NCI-H2107 (cell line): Measurements from ENCODE around the gene OR5V1.
"Not testable (repeated sequence)": the region's sequence is repeated elsewhere in the genome, so short reads cannot be mapped to it uniquely, and the experiment has no call there.

ENCODE experiments used
- DNase-seq: peaks from one replicate; lab custom pipeline; 2025; lab: John Stamatoyannopoulos, UW

The OR5V1 gene

DNA sequence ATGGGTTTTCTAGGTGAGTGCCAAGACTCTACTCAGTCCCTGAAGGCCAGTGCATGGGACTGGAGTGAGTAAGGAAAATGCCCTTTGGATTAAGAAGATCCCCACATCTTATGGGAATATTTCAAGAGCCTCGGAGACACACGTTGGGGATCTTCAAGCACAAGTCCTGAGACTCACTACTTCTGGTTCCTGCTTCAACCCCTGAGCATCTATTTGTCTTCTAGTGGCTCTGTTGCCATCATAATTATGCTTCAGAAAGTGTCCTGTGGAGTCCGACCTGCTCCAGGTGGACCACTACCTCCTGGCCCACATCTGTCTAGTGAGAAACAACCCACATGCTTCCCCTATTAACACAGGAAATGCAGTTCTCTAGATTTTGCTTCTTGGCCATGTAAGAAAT, at the start of gene OR5V1:
OR5V1 (minus strand) TSS at position 101 of the 400 bp plus-strand sequence. CDS start 12,670 bp downstream, outside the sequence.
- DNase-seq: no peak

GRCh38 chr6:29414588-29414987, 45.9 kb upstream of the OR5V1 start, which contains the start of gene OR12D1:
Gene OR12D1, plus strand, starts transcription at chr6:29414928.
- DNase-seq: no peak

DNA sequence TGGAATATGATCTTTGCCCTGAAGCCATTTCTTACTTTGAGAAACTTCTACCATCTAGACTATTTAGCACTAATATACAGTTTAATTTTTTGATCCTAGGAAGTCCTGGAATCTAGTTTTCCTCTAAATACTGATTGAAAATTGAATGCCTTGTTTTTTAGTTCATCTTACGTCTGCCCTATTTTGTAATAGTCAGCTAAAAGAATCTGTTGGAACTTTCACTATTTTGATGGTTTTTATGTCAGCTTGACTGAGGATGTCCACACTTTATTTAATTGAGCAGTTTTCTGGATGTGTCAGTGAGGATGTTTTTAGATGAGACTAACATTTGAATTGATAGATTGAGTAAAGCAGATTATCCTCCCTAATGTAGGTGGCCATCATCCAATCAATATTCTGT, 35.1 kb upstream of the OR5V1 start:
- DNase-seq: no peak

DNA sequence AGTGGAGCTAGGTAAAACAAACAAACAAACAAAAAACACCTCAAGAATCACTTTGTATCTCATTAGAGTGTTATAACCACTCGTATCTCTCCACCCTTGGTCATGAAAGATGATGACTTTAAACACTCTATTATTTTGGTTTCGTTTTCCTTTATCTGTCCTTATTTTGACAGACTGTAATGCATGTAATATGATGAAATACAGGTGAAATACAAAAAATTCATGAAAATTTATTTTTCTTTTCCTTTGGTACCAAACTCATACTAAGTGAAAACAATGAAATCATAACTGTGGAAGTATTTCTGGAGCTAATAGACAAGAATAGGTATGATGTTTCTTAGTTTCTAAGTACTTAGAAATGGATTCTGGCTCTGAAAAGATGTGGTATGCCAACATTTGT, 30.9 kb upstream of the OR5V1 start:
- DNase-seq: no peak

GRCh38 chr6:29395331-29395730, 26.7 kb upstream of the OR5V1 start, which contains the start of gene OR12D2:
Gene OR12D2, plus strand, starts transcription at chr6:29395631. Its CDS starts 1,069 bp downstream, at chr6:29396700.
- DNase-seq: no peak

GRCh38 chr6:29388533-29388932, 19.9 kb upstream of the OR5V1 start:
- no peak for DNase-seq

GRCh38 chr6:29376003-29376402, 7.3 kb upstream of the OR5V1 start:
- DNase-seq: no peak

DNA sequence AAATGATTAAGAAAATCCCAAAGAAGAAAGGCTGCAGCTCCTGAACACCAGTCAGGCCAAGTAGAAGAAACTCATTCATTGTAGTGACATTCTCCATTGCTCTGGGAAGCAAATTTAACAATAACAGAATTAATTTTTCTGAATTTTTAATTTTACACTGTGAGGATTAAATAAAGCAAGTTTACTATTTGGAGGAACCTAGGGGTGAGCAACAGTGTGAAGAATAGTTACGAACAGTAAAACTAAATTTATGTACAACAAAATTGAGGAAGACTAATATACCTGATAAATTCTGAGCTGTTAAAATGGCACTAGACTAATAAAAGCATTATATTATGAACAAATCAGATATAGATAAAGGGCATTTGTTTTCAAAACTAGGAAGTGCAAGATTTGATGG, 6.5 kb upstream of the OR5V1 start, which contains the start of gene OR12D3:
OR12D3 (minus strand) TSS at position 101 of the 400 bp plus-strand sequence; CDS start at position 97, 4 bp downstream.
- DNase-seq: no peak

- no peak for DNase-seq
These were observed 13.1 kb downstream of the OR5V1 start for GRCh38 chr6:29355603-29356002.

GRCh38 chr6:29354980-29355379, 13.7 kb downstream of the OR5V1 start:
- DNase-seq: no peak

GRCh38 chr6:29349348-29349747, 19.3 kb downstream of the OR5V1 start:
- not testable (repeated sequence) for DNase-seq

DNA sequence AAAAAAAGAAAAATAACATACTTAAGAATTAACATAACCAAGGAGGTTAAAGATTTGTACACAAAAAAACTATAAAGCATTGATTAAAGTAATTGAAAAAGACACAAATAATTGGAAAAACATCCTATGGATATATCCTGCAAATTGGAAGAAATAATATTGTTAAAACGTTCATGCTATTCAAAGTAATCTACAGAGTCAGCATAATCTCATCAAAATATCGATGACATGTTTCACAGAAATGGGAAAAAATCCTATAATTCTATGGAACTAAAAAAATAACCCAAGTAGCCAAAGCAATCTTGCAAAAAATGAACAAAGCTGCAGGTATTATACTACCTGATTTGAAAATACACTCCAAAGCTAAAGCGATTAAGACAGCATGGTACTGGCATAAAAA, 23.3 kb downstream of the OR5V1 start:
- DNase-seq: no peak

- DNase-seq: no peak
These were observed 32.4 kb downstream of the OR5V1 start for GRCh38 chr6:29336269-29336668.

- no peak for DNase-seq
These were observed 36.0 kb downstream of the OR5V1 start for GRCh38 chr6:29332676-29333075.

DNA sequence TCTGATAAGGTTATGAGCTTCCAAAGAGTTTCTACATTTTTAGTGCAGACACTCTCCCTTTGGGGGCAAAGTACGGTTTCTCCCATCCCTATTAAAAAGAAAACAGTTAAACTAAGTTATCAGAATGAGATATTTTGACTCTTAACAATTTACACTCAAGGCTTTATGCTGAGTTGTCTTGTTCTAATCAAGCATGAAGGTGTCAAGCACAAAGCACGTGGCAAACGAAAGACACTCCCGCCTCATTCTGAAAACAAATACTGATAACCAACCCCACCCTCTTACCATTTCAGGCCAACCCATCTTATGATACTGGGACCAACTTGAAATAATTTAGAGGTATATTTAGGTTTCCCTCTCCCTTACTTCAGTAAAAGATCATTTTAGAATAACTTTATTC, 42.9 kb downstream of the OR5V1 start:
- no peak for DNase-seq

GRCh38 chr6:29323332-29323731, 45.3 kb downstream of the OR5V1 start:
- DNase-seq: not testable (repeated sequence)

DNA sequence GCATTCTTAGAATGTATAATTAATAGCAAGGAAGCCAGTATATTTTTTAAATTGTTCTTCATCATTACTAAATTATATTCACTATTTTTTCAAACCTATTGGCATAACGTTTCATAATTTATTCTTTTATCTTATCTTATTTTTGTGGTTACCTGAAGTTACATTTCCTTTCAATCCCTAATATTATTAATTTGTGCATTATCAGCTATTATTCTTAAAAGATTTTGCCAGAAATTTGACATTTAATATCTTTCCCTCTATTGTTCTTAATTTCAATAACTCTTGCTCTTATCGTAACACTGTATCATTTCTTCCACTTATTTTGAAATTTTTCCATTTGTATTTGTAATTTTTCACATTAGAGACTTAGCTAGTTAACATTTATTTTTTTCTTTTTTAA, 48.7 kb downstream of the OR5V1 start:
- DNase-seq: no peak
